Bronchus fibroblast of lung (primary cell): ENCODE results near the gene SIX2. TPM values are rescaled to one million over a fixed set of nuclear protein-coding genes. Genes with fewer than 3 reads are reported as not detected.

Source experiments
- total RNA-seq: library from RNA; depleted of rRNA; stranded (reverse); fragments of >200 nt; gene quantifications from 2 replicates; pipeline ENCODE4 v1.2.3, GENCODE V29; 2015

The SIX2 gene
- under 0.01 and 0.17 TPM in 2 replicates for total RNA-seq

GRCh38 chr2:45009303-45009927, at the start of gene SIX2:
Gene SIX2, minus strand, starts transcription at chr2:45009452. Its CDS starts 342 bp downstream, at chr2:45009110.

Other genes with a start within 250 kb of the SIX2 start
- gene SIX3, start 67.8 kb downstream of the SIX2 start, total RNA-seq: not detected in 2 replicates